Ramos (cell line): ENCODE data around the gene BRD1.
"Not testable (repeated sequence)": the region's sequence is repeated elsewhere in the genome, so short reads cannot be mapped to it uniquely, and the experiment has no call there.

ENCODE experiments used
- in situ Hi-C: fragments of 300-500 bp; cut with MboI; formaldehyde crosslinking; loops from one replicate; pipeline ENCODE4 v1.14.3; 2022; ENCODE audit warnings: low sequenced_read_pairs; ENCODE audit not compliant: unreplicated experiment

Gene BRD1

GRCh38 chr22:49827271-49827852 lies 311 bp downstream of the BRD1 start:
- in situ Hi-C loops = no loop called here

- in situ Hi-C loops = no loop called here
Observed at GRCh38 chr22:49826603-49827270, 936 bp downstream of the BRD1 start.

GRCh38 chr22:49825944-49826602 lies 1.6 kb downstream of the BRD1 start:
- in situ Hi-C loops = no loop called here

GRCh38 chr22:49825436-49825835 lies 2.2 kb downstream of the BRD1 start:
- in situ Hi-C loops = no loop called here

- in situ Hi-C loops = no loop called here
Observed at GRCh38 chr22:49824936-49825335, 2.7 kb downstream of the BRD1 start.

GRCh38 chr22:49824185-49824925 lies 3.3 kb downstream of the BRD1 start:
- in situ Hi-C loops = no loop called here

GRCh38 chr22:49823289-49824045 lies 4.2 kb downstream of the BRD1 start:
- in situ Hi-C loops = no loop called here

GRCh38 chr22:49821741-49822140 lies 5.9 kb downstream of the BRD1 start:
- in situ Hi-C loops = not testable (repeated sequence)

- in situ Hi-C loops = no loop called here
Observed at GRCh38 chr22:49820984-49821383, 6.7 kb downstream of the BRD1 start.

GRCh38 chr22:49817359-49817758 lies 10.3 kb downstream of the BRD1 start:
- in situ Hi-C loops = no loop called here

GRCh38 chr22:49815641-49816091 lies 12.0 kb downstream of the BRD1 start:
- in situ Hi-C loops = no loop called here

GRCh38 chr22:49814856-49815255 lies 12.8 kb downstream of the BRD1 start:
- in situ Hi-C loops = no loop called here

- in situ Hi-C loops = no loop called here
Observed at GRCh38 chr22:49814164-49814686, 13.4 kb downstream of the BRD1 start.

- in situ Hi-C loops = no loop called here
Observed at GRCh38 chr22:49812838-49813237, 14.8 kb downstream of the BRD1 start.

GRCh38 chr22:49811020-49811791 lies 16.5 kb downstream of the BRD1 start:
- in situ Hi-C loops = no loop called here

GRCh38 chr22:49810363-49811019 lies 17.2 kb downstream of the BRD1 start:
- in situ Hi-C loops = no loop called here

- in situ Hi-C loops = no loop called here
Observed at GRCh38 chr22:49807780-49808708, 19.6 kb downstream of the BRD1 start.

GRCh38 chr22:49807129-49807528 lies 20.5 kb downstream of the BRD1 start:
- in situ Hi-C loops = no loop called here
